Endodermal cell (in vitro differentiated cells): Measurements from ENCODE around the gene RCAN2. TPM values are rescaled to one million over a fixed set of nuclear protein-coding genes. Genes with fewer than 3 reads are reported as not detected.

ENCODE experiments used
- DNase-seq: peaks from one replicate; pipeline ENCODE4 v3.0.0-alpha.2; 2017
- H3K27ac ChIP-seq: 2 replicates; pipeline ENCODE4 v1.5.1; 2013; ENCODE audit warnings: mild to moderate bottlenecking, low read depth, low read length, moderate library complexity
- H3K27me3 ChIP-seq: 2 replicates; pipeline ENCODE4 v1.6.1; 2013; ENCODE audit warnings: mild to moderate bottlenecking, low read length, moderate library complexity; ENCODE audit not compliant: insufficient read depth, control insufficient read depth, poor library complexity, severe bottlenecking
- H3K36me3 ChIP-seq: 2 replicates; pipeline ENCODE4 v1.7.0; 2013; ENCODE audit warnings: mild to moderate bottlenecking, low read length, moderate library complexity; ENCODE audit not compliant: control insufficient read depth, insufficient read depth
- H3K4me1 ChIP-seq: one replicate; pipeline ENCODE4 v1.7.0; 2013; ENCODE audit warnings: low read length; ENCODE audit not compliant: control insufficient read depth, insufficient read depth
- H3K4me3 ChIP-seq: 2 replicates; pipeline ENCODE4 v1.5.1; 2013; ENCODE audit warnings: mild to moderate bottlenecking, low read length, moderate library complexity
- H3K9ac ChIP-seq: 2 replicates; pipeline ENCODE4 v1.6.1; 2013; ENCODE audit warnings: mild to moderate bottlenecking, low read length, moderate library complexity; ENCODE audit not compliant: poor library complexity, severe bottlenecking; ENCODE audit errors: extremely low read depth
- H3K9me3 ChIP-seq: 2 replicates; pipeline ENCODE4 v1.6.1; 2013; ENCODE audit warnings: mild to moderate bottlenecking, low read length, moderate library complexity; ENCODE audit not compliant: control insufficient read depth
- H3K27ac Mint-ChIP-seq: 2 replicates; pipeline ENCODE4 v1.8.0; 2020; ENCODE audit warnings: mixed read lengths
- H3K27me3 Mint-ChIP-seq: 2 replicates; pipeline ENCODE4 v1.8.0; 2021; ENCODE audit warnings: mild to moderate bottlenecking, mixed read lengths; ENCODE audit not compliant: insufficient read depth
- H3K36me3 Mint-ChIP-seq: 2 replicates; pipeline ENCODE4 v1.8.0; 2020; ENCODE audit warnings: low read depth, mixed read lengths
- H3K4me1 Mint-ChIP-seq: 2 replicates; pipeline ENCODE4 v1.8.0; 2020; ENCODE audit warnings: mixed read lengths
- H3K4me3 Mint-ChIP-seq: 2 replicates; pipeline ENCODE4 v1.8.0; 2020; ENCODE audit warnings: mild to moderate bottlenecking, moderate library complexity, mixed read lengths
- H3K9me3 Mint-ChIP-seq: 2 replicates; pipeline ENCODE4 v1.8.0; 2020; ENCODE audit warnings: mild to moderate bottlenecking, mixed read lengths
- WGBS, 2 experiments: methylation state at CpG; one replicate each; pipeline versions ENCODE4 v1.1.5 to v1.1.7; 2013; ENCODE audit warnings: missing lambda C conversion rate in 2 of 2, mixed read lengths in 1 of 2; ENCODE audit not compliant: insufficient coverage in 1 of 2, insufficient read length in 1 of 2; 5-methylcytosine and 5-hydroxymethylcytosine counted together
- total RNA-seq, 2 donors: library from RNA; stranded (reverse); fragmentation: NEBNext Ultra II Directional in 1 of 2; extraction: Animal tissue kit (Norgen Biotek cat#: 25700) in 1 of 2; gene quantifications; 2 replicates in 1 of 2; 3 replicates in 1 of 2; pipeline ENCODE4 v1.2.1, GENCODE V29; 2021
- TF ChIP-seq, protein P1 (sequence below): fragments of 200-600 bp; sonication (generic); conservative IDR thresholded peaks from 2 replicates; pipeline ENCODE4 v1.5.0; 2021; ENCODE audit warnings: antibody characterized with exemption, mild to moderate bottlenecking

RCAN2 gene
- total RNA-seq, 2 donors from 2014 or later, result 15.7 to 16.7 TPM

DNA sequence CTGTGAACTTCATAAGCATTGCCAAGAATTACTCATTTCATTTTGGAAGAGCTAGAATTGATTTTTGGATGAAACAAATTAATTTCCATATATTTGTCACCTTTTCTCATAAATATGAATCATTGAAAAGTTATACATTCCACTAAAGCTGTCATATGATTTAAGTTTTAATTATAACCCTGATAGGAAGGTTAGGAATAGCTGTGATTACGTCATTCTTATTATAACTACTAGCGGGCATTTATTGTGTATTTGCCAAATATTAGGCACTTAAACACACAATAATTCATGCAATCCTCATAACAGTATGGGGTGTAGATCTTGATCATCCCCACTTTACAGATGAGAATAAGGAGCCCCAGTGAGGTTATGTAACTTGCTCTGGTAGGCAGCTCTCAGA is 243.1 kb downstream of the RCAN2 start:
- WGBS, 2 experiments, result 100% methylated on average over 2 of the region's 2 CpGs; no CpG with 5 or more reads in 1 of the 2 experiments
- Histone ChIP-seq H3K9ac (no peak overlapping the region), H3K9me3 (no peaks in the 10 kb centered on the region), H3K36me3 (no peaks in the 10 kb centered on the region), H3K4me1 (no peaks in the 10 kb centered on the region), H3K27ac (no peak overlapping the region), H3K27me3 (no peaks in the 10 kb centered on the region), H3K4me3 (no peak overlapping the region)
- Mint-ChIP-seq H3K27me3 (no peaks in the 10 kb centered on the region), H3K36me3 (peaks cover 5% of the 10 kb centered on the region), H3K4me3 (no peak overlapping the region), H3K9me3 (no peaks in the 10 kb centered on the region), H3K4me1 (no peaks in the 10 kb centered on the region), H3K27ac (no peak overlapping the region)
- DNase-seq, result no peak
- TF ChIP-seq, protein P1, sequence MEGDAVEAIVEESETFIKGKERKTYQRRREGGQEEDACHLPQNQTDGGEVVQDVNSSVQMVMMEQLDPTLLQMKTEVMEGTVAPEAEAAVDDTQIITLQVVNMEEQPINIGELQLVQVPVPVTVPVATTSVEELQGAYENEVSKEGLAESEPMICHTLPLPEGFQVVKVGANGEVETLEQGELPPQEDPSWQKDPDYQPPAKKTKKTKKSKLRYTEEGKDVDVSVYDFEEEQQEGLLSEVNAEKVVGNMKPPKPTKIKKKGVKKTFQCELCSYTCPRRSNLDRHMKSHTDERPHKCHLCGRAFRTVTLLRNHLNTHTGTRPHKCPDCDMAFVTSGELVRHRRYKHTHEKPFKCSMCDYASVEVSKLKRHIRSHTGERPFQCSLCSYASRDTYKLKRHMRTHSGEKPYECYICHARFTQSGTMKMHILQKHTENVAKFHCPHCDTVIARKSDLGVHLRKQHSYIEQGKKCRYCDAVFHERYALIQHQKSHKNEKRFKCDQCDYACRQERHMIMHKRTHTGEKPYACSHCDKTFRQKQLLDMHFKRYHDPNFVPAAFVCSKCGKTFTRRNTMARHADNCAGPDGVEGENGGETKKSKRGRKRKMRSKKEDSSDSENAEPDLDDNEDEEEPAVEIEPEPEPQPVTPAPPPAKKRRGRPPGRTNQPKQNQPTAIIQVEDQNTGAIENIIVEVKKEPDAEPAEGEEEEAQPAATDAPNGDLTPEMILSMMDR, result no peak

DNA sequence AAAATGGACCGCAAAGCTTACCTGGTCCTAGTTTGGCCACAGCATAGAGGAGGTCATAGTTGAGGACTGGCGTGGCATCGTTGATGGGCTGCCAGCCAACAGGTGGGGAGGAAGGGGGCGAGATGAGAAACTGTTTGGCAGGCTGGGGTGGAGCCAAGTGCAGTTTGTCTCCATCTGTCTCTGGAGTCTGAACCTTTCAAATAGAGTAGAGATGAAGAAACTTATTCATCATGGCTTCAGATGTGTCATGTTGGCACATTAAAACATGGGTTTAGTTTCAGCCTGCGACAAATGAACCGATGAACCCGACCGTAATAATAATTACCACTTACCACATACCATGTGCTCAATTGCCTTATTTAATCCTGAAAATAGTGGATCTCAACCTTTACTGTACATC is 244.5 kb downstream of the RCAN2 start:
- H3K27me3 Mint-ChIP-seq, result no peaks in the 10 kb centered on the region

DNA sequence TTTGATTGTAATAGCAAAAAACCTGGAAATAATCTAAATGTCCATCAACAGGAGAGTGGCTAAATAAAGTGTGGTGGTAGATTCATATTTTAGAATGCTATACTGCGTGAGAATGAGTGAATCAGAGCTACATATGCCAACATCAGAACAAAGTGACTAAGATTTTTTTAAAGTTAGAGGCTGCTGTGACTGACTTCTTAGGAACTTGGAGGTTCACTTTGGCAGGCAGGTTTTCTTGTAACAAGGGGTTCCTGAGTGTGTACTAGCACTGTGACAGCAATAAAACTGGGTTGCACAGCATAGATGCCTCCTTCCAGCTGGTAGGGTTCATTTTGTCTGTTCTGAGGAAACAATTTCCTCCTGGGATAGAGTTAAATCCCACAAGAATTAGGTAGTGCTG is 245.2 kb downstream of the RCAN2 start:
- TF ChIP-seq, protein P1, result no peak
- Histone ChIP-seq H3K36me3 (no peaks in the 10 kb centered on the region), H3K4me3 (no peak overlapping the region), H3K4me1 (no peaks in the 10 kb centered on the region), H3K9me3 (no peaks in the 10 kb centered on the region), H3K9ac (no peak overlapping the region), H3K27ac (no peak overlapping the region), H3K27me3 (no peaks in the 10 kb centered on the region)
- no peak for DNase-seq
- 83 to 86% methylated on average over 1 of the region's 1 CpG for WGBS, 2 experiments
- Mint-ChIP-seq H3K27ac (no peak overlapping the region), H3K9me3 (no peaks in the 10 kb centered on the region), H3K4me1 (no peaks in the 10 kb centered on the region), H3K27me3 (no peaks in the 10 kb centered on the region), H3K36me3 (peaks cover 5% of the 10 kb centered on the region), H3K4me3 (no peak overlapping the region)

More for the DNA sequence above, 244.5 kb downstream of the RCAN2 start:
- no peaks in the 10 kb centered on the region for H3K4me1 Mint-ChIP-seq
- Histone ChIP-seq H3K36me3 (no peaks in the 10 kb centered on the region), H3K27ac (no peak overlapping the region), H3K4me1 (no peaks in the 10 kb centered on the region), H3K27me3 (no peaks in the 10 kb centered on the region), H3K9me3 (no peaks in the 10 kb centered on the region), H3K4me3 (no peak overlapping the region), H3K9ac (no peak overlapping the region)
- no peak overlapping the region for H3K27ac Mint-ChIP-seq
- no peak overlapping the region for H3K4me3 Mint-ChIP-seq
- peaks cover 5% of the 10 kb centered on the region for H3K36me3 Mint-ChIP-seq
- TF ChIP-seq, protein P1, result no peak
- DNase-seq, result no peak
- H3K9me3 Mint-ChIP-seq, result no peaks in the 10 kb centered on the region
- 88 to 95% methylated on average over 5 to 8 of the region's 8 CpGs for WGBS, 2 experiments
